HG03521 (cell line): ENCODE measurements around the gene CSNK2A1.
"Not testable (repeated sequence)": the region's sequence is repeated elsewhere in the genome, so short reads cannot be mapped to it uniquely, and the experiment has no call there.

Source experiments
- ATAC-seq: cut with Tn5 transposase; IDR thresholded peaks from one replicate; pipeline ENCODE4 v1.9.1; 2021; ENCODE audit warnings: mild to moderate bottlenecking, moderate library complexity; ENCODE audit not compliant: unreplicated experiment

The CSNK2A1 gene

GRCh38 chr20:536426-537010, 7.1 kb downstream of the CSNK2A1 start:
- no peak for ATAC-seq

GRCh38 chr20:535958-536357, 7.6 kb downstream of the CSNK2A1 start:
- ATAC-seq, result no peak

GRCh38 chr20:533526-533925, 10.1 kb downstream of the CSNK2A1 start:
- no peak for ATAC-seq

- ATAC-seq, result no peak
Measured at GRCh38 chr20:532530-532929, 11.1 kb downstream of the CSNK2A1 start.

- no peak for ATAC-seq
Measured at GRCh38 chr20:531608-532007, 12.0 kb downstream of the CSNK2A1 start.

- ATAC-seq, result no peak
Measured at GRCh38 chr20:530321-530720, 13.3 kb downstream of the CSNK2A1 start.

- ATAC-seq, result no peak
Measured at GRCh38 chr20:528923-529604, 14.5 kb downstream of the CSNK2A1 start.

GRCh38 chr20:527571-527886, 16.1 kb downstream of the CSNK2A1 start:
- no peak for ATAC-seq

- ATAC-seq, result no peak
Measured at GRCh38 chr20:521860-522259, 21.7 kb downstream of the CSNK2A1 start.

GRCh38 chr20:519999-520398, 23.6 kb downstream of the CSNK2A1 start:
- no peak for ATAC-seq

GRCh38 chr20:517221-517620, 26.4 kb downstream of the CSNK2A1 start:
- no peak for ATAC-seq

GRCh38 chr20:516799-517198, 26.8 kb downstream of the CSNK2A1 start:
- ATAC-seq, result no peak

GRCh38 chr20:515696-516095, 27.9 kb downstream of the CSNK2A1 start:
- no peak for ATAC-seq

GRCh38 chr20:513429-513828, 30.2 kb downstream of the CSNK2A1 start:
- no peak for ATAC-seq

- not testable (repeated sequence) for ATAC-seq
Measured at GRCh38 chr20:510328-511057, 33.1 kb downstream of the CSNK2A1 start.

GRCh38 chr20:508364-508787, 35.2 kb downstream of the CSNK2A1 start:
- ATAC-seq, result not testable (repeated sequence)

- no peak for ATAC-seq
Measured at GRCh38 chr20:507761-508332, 35.7 kb downstream of the CSNK2A1 start.

- ATAC-seq, result no peak
Measured at GRCh38 chr20:507006-507758, 36.4 kb downstream of the CSNK2A1 start.

- ATAC-seq, result no peak
Measured at GRCh38 chr20:504632-505075, 38.9 kb downstream of the CSNK2A1 start.

- no peak for ATAC-seq
Measured at GRCh38 chr20:503048-503737, 40.4 kb downstream of the CSNK2A1 start.

- no peak for ATAC-seq
Measured at GRCh38 chr20:497979-498378, 45.6 kb downstream of the CSNK2A1 start.
